ENCODE measurements around the gene SEL1L3. TPM values are rescaled to one million over a fixed set of nuclear protein-coding genes. Genes with fewer than 3 reads are reported as not detected.

The SEL1L3 gene
- total RNA-seq, 1 donor from 2014 or later: 62.7 TPM

DNA sequence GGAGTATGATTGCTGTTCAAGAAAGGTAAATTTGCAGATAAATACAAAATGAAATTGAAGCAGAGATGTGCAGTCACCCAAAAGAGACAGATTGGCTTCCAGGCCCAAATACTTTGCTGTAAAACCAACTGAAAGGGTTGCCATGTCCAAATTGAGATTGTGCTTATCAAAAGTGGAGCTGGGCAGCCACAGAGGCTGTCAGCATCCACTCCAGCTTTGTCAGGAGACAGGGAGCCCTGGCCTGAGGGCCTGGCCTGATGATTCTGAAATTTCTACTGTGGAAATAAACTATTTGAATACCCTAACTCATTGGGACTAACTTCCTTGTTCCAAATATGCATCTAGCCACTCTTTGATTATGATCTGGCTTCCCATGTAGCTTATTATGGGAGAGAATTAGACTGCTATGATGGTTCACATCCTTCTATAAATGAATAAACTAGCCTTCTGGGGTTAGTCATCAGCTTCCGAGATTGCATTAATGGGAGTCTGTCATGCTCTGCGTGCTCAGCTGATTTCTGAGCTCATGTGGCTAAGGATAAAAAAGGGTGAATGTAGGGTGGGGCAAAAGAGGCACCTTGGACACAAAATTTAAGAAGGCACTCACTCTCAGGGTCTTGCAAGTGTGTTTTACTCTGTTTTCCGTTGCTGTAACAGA lies 158.9 kb downstream of the SEL1L3 start:
- TF ChIP-seq, protein P1, sequence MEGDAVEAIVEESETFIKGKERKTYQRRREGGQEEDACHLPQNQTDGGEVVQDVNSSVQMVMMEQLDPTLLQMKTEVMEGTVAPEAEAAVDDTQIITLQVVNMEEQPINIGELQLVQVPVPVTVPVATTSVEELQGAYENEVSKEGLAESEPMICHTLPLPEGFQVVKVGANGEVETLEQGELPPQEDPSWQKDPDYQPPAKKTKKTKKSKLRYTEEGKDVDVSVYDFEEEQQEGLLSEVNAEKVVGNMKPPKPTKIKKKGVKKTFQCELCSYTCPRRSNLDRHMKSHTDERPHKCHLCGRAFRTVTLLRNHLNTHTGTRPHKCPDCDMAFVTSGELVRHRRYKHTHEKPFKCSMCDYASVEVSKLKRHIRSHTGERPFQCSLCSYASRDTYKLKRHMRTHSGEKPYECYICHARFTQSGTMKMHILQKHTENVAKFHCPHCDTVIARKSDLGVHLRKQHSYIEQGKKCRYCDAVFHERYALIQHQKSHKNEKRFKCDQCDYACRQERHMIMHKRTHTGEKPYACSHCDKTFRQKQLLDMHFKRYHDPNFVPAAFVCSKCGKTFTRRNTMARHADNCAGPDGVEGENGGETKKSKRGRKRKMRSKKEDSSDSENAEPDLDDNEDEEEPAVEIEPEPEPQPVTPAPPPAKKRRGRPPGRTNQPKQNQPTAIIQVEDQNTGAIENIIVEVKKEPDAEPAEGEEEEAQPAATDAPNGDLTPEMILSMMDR (IDR thresholded peaks at IDR 0.05; ENCODE audit: unreplicated experiment): no peak
- H3K4me1 Mint-ChIP-seq (ENCODE audit: low read depth): no peaks in the 10 kb centered on the region
- H3K36me3 Mint-ChIP-seq (ENCODE audit: insufficient read depth): peaks cover 1% of the 10 kb centered on the region
- H3K4me3 Mint-ChIP-seq (ENCODE audit: low read depth): no peak overlapping the region
- peaks cover 3% of the 10 kb centered on the region for H3K9me3 Mint-ChIP-seq (ENCODE audit: low read depth)
- no peaks in the 10 kb centered on the region for H3K27me3 Mint-ChIP-seq
- no peak overlapping the region for H3K27ac Mint-ChIP-seq
- DNase-seq (ENCODE audit: low spot score, unreplicated experiment): no peak

DNA sequence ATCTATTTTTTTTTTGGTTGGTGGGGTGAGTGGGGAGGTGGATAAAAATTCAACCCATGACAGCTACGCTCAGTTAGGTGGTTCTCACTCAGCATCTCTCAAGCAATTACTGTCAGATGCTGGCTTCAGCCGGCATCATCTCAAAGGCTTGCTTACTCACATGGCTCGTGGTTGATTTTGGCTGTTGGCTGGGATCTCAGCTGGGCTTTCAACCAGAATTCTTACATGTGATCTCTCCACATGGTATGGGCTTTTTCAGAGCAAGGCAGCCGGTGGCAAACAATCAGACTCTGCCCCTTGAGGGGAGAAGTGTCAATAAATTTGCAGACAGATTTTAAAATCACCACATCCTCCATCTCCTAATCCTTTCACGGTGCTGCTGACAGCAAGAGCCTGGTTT lies 159.9 kb downstream of the SEL1L3 start:
- Mint-ChIP-seq H3K9me3 (ENCODE audit: low read depth) (no peaks in the 10 kb centered on the region), H3K27me3 (no peaks in the 10 kb centered on the region), H3K4me1 (ENCODE audit: low read depth) (no peaks in the 10 kb centered on the region), H3K36me3 (ENCODE audit: insufficient read depth) (no peaks in the 10 kb centered on the region), H3K4me3 (ENCODE audit: low read depth) (no peak overlapping the region), H3K27ac (no peak overlapping the region)
- TF ChIP-seq, protein P1 (IDR thresholded peaks at IDR 0.05; ENCODE audit: unreplicated experiment): no peak
- DNase-seq (ENCODE audit: low spot score, unreplicated experiment): no peak

DNA sequence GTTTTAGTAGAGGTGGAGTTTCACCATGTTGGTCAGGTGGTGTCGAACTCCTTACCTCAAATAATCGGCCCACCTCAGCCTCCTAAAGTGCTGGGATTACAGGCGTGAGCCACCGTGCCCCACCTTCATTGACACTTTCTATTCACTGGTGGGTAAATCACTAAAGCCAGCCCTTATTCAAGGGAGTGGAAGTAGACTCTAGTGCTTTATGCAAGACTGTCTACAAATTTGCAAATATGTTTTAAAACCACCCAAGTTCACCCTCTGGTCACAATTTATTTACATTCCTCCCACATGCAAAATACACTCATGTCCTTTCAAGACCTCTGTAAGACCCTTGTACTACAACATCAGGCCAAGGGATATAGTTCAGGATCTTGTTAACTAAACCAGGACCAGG lies 162.1 kb downstream of the SEL1L3 start:
- H3K9me3 Mint-ChIP-seq (ENCODE audit: low read depth): peaks cover 3% of the 10 kb centered on the region
- DNase-seq (ENCODE audit: low spot score, unreplicated experiment): no peak
- H3K27ac Mint-ChIP-seq: no peak overlapping the region
- H3K4me3 Mint-ChIP-seq (ENCODE audit: low read depth): no peak overlapping the region
- H3K36me3 Mint-ChIP-seq (ENCODE audit: insufficient read depth): no peaks in the 10 kb centered on the region
- H3K4me1 Mint-ChIP-seq (ENCODE audit: low read depth): peaks cover 2% of the 10 kb centered on the region
- TF ChIP-seq, protein P1 (IDR thresholded peaks at IDR 0.05; ENCODE audit: unreplicated experiment): no peak
- no peaks in the 10 kb centered on the region for H3K27me3 Mint-ChIP-seq

DNA sequence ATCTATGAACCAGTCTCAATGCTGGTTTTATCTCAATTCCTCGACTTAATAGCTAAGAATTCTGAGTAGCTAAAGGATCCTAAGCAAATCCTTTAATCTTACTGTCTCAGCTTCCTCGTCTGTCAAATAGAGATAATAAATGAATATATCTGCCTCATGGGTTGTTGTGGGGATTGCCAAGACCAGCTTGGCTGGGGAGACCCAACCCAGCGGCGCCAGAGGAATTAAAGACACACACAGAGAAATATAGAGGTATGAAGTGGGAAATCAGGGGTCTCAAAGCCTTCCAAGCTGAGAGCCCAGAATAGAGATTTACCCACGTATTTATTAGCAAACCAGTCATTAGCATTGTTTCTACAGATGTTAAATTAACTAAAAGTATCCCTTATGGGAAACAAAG lies 165.3 kb downstream of the SEL1L3 start:
- no peak for DNase-seq (ENCODE audit: low spot score, unreplicated experiment)
- H3K4me3 Mint-ChIP-seq (ENCODE audit: low read depth): no peak overlapping the region
- no peaks in the 10 kb centered on the region for H3K36me3 Mint-ChIP-seq (ENCODE audit: insufficient read depth)
- H3K27me3 Mint-ChIP-seq: no peaks in the 10 kb centered on the region
- H3K4me1 Mint-ChIP-seq (ENCODE audit: low read depth): peaks cover 2% of the 10 kb centered on the region
- TF ChIP-seq, protein P1 (IDR thresholded peaks at IDR 0.05; ENCODE audit: unreplicated experiment): no peak
- H3K9me3 Mint-ChIP-seq (ENCODE audit: low read depth): peaks cover 3% of the 10 kb centered on the region
- H3K27ac Mint-ChIP-seq: no peak overlapping the region

Other genes starting within 250 kb of the SEL1L3 start
- gene SLC34A2, start 207.1 kb downstream of the SEL1L3 start, total RNA-seq: 1.1 and 2.2 TPM in 2 replicates
- gene SMIM20, start 51.2 kb upstream of the SEL1L3 start, total RNA-seq: 40.5 and 41.2 TPM in 2 replicates